ENCODE data around the gene CUX1. TPM values are rescaled to one million over a fixed set of nuclear protein-coding genes. Genes with fewer than 3 reads are reported as not detected.

Gene CUX1
- total and polyA plus RNA-seq, 2 of the 13 experiments (the other 11 are each of a cell fraction or from before 2014, with no cell fraction given), result 13.7 to 14.9 TPM

DNA sequence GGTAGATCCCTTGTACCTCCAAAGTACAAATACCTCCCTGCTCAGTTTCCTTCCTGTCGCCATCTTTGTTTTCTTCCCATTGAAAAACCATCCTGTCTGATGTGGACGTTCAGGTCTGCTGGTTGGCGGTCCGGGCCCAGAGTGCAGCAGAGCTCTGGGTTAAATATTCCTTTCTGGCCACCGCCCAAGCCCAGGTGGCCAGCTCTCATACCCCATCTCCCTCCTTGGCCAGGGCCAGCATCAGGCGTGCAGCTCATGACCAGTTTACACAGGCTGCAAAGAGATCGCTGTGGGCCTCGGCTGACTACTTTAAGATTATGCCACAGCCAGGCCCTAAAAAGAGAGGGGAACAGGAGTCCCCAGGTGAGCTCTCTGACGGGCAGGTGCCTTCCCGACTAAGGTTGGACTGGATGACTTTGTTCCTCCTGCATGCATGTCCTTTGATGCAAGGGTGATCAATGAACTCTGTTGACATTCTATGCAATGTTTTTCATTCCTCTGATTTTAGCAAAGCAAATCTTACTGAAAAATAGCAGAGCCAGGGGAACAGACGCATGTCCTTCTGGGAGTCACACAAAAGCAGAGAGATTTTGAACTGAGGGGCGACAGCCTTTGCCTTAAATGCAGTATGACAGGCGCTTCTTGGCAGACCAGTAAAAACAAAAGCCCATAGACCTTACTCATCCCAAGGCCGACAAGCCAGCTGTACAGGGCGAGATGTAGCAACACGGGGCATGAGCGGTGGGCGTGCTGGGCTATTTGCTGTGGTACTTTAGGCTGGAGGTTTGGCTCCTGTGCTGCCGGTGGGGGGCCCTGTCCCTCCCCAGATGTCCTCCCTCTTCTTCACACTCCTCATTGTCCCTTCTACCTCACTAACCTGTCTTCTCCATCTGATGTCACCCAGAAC lies 435.9 kb downstream of the CUX1 start (continued):
- TF ChIP-seq ZFP91 (CRISPR knock-in tag; IDR thresholded peaks at IDR 0.05; ENCODE audit: borderline replicate concordance), result 0 out of 2 replicates have a peak, but pooled peaks have one; percentile 12
- TF ChIP-seq, protein P1, sequence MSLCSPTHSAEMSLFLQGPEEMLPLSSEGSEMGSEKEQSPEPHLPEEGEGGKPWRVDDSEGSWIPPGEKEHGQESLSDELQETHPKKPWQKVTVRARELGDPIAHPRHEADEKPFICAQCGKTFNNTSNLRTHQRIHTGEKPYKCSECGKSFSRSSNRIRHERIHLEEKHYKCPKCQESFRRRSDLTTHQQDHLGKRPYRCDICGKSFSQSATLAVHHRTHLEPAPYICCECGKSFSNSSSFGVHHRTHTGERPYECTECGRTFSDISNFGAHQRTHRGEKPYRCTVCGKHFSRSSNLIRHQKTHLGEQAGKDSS (CRISPR knock-in tag; IDR thresholded peaks at IDR 0.05; ENCODE audit: borderline replicate concordance, low read depth), result no peak
- no peak for TF ChIP-seq ZNF652 (CRISPR knock-in tag; IDR thresholded peaks at IDR 0.05; ENCODE audit: borderline replicate concordance, low read depth)
- TF ChIP-seq WIZ (CRISPR knock-in tag; IDR thresholded peaks at IDR 0.05), result no peak
- no peak for TF ChIP-seq ZNF329 (CRISPR knock-in tag; IDR thresholded peaks at IDR 0.05; ENCODE audit: low read depth)
- TF ChIP-seq ZNF773 (CRISPR knock-in tag; IDR thresholded peaks at IDR 0.05; ENCODE audit: borderline replicate concordance), result no peak
- TF ChIP-seq KAT7 (CRISPR knock-in tag; IDR thresholded peaks at IDR 0.05; ENCODE audit: borderline replicate concordance), result no peak
- no peak for TF ChIP-seq PBX2 (CRISPR knock-in tag; IDR thresholded peaks at IDR 0.05)
- TF ChIP-seq SMAD1 (CRISPR knock-in tag; IDR thresholded peaks at IDR 0.05; ENCODE audit: borderline replicate concordance, low read depth), result 0 out of 2 replicates have a peak, but pooled peaks have one; percentile 18
- no peak for TF ChIP-seq IKZF4 (CRISPR knock-in tag; IDR thresholded peaks at IDR 0.05; ENCODE audit: borderline replicate concordance, low read depth, not compliant biosample characterization)
- TF ChIP-seq ETV6 (CRISPR knock-in tag; conservative IDR thresholded peaks at IDR 0.05), result no peak
- TF ChIP-seq, protein P2, sequence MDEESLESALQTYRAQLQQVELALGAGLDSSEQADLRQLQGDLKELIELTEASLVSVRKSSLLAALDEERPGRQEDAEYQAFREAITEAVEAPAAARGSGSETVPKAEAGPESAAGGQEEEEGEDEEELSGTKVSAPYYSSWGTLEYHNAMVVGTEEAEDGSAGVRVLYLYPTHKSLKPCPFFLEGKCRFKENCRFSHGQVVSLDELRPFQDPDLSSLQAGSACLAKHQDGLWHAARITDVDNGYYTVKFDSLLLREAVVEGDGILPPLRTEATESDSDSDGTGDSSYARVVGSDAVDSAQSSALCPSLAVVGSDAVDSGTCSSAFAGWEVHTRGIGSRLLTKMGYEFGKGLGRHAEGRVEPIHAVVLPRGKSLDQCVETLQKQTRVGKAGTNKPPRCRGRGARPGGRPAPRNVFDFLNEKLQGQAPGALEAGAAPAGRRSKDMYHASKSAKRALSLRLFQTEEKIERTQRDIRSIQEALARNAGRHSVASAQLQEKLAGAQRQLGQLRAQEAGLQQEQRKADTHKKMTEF (CRISPR knock-in tag; IDR thresholded peaks at IDR 0.05), result 0 out of 2 replicates have a peak, but pooled peaks have one; percentile 39
- TF ChIP-seq ZNF292 (CRISPR knock-in tag; IDR thresholded peaks at IDR 0.05; ENCODE audit: borderline replicate concordance, low read depth), result 0 out of 2 replicates have a peak, but pooled peaks have one; percentile 24
- TF ChIP-seq, protein P3, sequence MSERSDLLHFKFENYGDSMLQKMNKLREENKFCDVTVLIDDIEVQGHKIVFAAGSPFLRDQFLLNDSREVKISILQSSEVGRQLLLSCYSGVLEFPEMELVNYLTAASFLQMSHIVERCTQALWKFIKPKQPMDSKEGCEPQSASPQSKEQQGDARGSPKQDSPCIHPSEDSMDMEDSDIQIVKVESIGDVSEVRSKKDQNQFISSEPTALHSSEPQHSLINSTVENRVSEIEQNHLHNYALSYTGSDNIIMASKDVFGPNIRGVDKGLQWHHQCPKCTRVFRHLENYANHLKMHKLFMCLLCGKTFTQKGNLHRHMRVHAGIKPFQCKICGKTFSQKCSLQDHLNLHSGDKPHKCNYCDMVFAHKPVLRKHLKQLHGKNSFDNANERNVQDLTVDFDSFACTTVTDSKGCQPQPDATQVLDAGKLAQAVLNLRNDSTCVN (CRISPR knock-in tag; IDR thresholded peaks at IDR 0.05; ENCODE audit: borderline replicate concordance), result no peak
- no peak for TF ChIP-seq NR2F1 (CRISPR knock-in tag; IDR thresholded peaks at IDR 0.05)
- TF ChIP-seq PLSCR1 (CRISPR knock-in tag; IDR thresholded peaks at IDR 0.05; ENCODE audit: borderline replicate concordance), result no peak
- TF ChIP-seq EZH2 (conservative IDR thresholded peaks at IDR 0.05; ENCODE audit: low read depth, low read length), result no peak
- no peak for TF ChIP-seq ADNP (CRISPR knock-in tag; IDR thresholded peaks at IDR 0.05)
- 0 out of 2 replicates have a peak, but pooled peaks have one; percentile 36 for TF ChIP-seq ELF3 (CRISPR knock-in tag; IDR thresholded peaks at IDR 0.05)
